CD4-positive, alpha-beta T cell treated with Interleukin-15 for 1 hour (primary cell): ENCODE measurements around the gene OAT.
"Not testable (repeated sequence)": the region's sequence is repeated elsewhere in the genome, so short reads cannot be mapped to it uniquely, and the experiment has no call there.

Experiments used
- DNase-seq: peaks from one replicate; pipeline ENCODE4 v3.0.0-alpha.2; 2020

The OAT gene

GRCh38 chr10:124446830-124447750 lies 28.4 kb upstream of the OAT start:
- no peak for DNase-seq

- not testable (repeated sequence) for DNase-seq
These were observed 23.0 kb upstream of the OAT start for GRCh38 chr10:124441694-124442093.

- DNase-seq = no peak
These were observed 17.5 kb upstream of the OAT start for GRCh38 chr10:124436191-124436638.

GRCh38 chr10:124435683-124436082 lies 17.0 kb upstream of the OAT start:
- not testable (repeated sequence) for DNase-seq

GRCh38 chr10:124433461-124433860 lies 14.7 kb upstream of the OAT start:
- no peak for DNase-seq

- DNase-seq = no peak
These were observed 11.4 kb upstream of the OAT start for GRCh38 chr10:124430077-124430476.

- no peak for DNase-seq
These were observed 10.9 kb upstream of the OAT start for GRCh38 chr10:124429576-124429975.

- DNase-seq = no peak
These were observed 9.6 kb upstream of the OAT start for GRCh38 chr10:124428207-124428777.

- DNase-seq = no peak
These were observed 6.7 kb upstream of the OAT start for GRCh38 chr10:124425227-124425962.

- DNase-seq = no peak
These were observed 5.1 kb upstream of the OAT start for GRCh38 chr10:124423813-124424212.

GRCh38 chr10:124422742-124423141 lies 4.0 kb upstream of the OAT start:
- DNase-seq = no peak

- no peak for DNase-seq
These were observed 1.5 kb upstream of the OAT start for GRCh38 chr10:124420254-124420653.

GRCh38 chr10:124419635-124420034 lies 912 bp upstream of the OAT start:
- DNase-seq = no peak

GRCh38 chr10:124417895-124418725 lies 613 bp downstream of the OAT start:
- DNase-seq = peak; percentile 32

GRCh38 chr10:124416733-124417132 lies 2.0 kb downstream of the OAT start:
- no peak for DNase-seq

GRCh38 chr10:124415210-124415609 lies 3.5 kb downstream of the OAT start:
- DNase-seq = no peak

GRCh38 chr10:124414076-124414475 lies 4.6 kb downstream of the OAT start:
- DNase-seq = no peak

- no peak for DNase-seq
These were observed 9.0 kb downstream of the OAT start for GRCh38 chr10:124409696-124410095.

GRCh38 chr10:124408357-124408756 lies 10.4 kb downstream of the OAT start:
- DNase-seq = no peak

- DNase-seq = no peak
These were observed 11.3 kb downstream of the OAT start for GRCh38 chr10:124407456-124407855.

- peak; percentile 19 for DNase-seq
These were observed 15.2 kb downstream of the OAT start for GRCh38 chr10:124403548-124403947.

- no peak for DNase-seq
These were observed 16.4 kb downstream of the OAT start for GRCh38 chr10:124402273-124402672.

- DNase-seq = no peak
These were observed 17.1 kb downstream of the OAT start for GRCh38 chr10:124401633-124402032.
